Measurements from ENCODE around the gene DDIT4. TPM values are rescaled to one million over a fixed set of nuclear protein-coding genes. Genes with fewer than 3 reads are reported as not detected.
A peak's percentile ranks its signal among the peaks of the same experiment; 100 is the strongest.

DDIT4 gene
- total RNA-seq, 4 donors from 2014 or later: 274 to 929 (median 421) TPM

DNA sequence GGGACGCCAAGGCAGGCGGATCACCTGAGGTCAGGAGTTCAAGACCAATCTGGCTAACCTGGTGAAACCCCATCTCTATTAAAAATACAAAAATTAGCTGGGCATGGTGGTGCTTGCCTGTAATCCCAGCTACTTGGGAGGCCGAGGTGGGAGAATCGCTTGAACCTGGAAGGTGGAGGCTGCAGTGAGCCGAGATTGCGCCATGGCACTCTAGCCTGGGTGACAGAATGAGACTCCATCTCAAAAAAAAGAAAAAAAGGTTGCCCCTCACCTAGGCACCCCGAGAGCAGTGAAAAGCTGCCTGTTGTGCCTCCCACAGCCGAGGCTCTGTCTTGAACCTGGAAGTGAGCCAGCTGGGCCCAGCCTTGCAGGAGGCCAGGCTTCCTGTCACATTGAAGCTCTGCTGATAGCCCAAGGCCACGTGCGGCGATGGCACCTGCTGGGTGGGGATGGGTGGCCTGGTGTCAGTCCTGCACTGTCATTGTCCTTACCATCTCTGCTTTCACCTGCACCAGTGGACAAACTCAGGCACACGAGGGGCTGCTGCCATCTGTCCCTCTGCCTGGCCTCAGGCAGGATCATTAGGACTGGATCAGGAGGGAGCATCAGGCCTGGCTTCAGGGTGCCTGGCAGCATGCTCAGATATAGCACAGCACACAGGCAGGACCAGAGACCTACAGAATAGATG is 43.2 kb downstream of the DDIT4 start:
- TF ChIP-seq, protein P1, sequence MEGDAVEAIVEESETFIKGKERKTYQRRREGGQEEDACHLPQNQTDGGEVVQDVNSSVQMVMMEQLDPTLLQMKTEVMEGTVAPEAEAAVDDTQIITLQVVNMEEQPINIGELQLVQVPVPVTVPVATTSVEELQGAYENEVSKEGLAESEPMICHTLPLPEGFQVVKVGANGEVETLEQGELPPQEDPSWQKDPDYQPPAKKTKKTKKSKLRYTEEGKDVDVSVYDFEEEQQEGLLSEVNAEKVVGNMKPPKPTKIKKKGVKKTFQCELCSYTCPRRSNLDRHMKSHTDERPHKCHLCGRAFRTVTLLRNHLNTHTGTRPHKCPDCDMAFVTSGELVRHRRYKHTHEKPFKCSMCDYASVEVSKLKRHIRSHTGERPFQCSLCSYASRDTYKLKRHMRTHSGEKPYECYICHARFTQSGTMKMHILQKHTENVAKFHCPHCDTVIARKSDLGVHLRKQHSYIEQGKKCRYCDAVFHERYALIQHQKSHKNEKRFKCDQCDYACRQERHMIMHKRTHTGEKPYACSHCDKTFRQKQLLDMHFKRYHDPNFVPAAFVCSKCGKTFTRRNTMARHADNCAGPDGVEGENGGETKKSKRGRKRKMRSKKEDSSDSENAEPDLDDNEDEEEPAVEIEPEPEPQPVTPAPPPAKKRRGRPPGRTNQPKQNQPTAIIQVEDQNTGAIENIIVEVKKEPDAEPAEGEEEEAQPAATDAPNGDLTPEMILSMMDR (IDR thresholded peaks at IDR 0.05): no peak
- DNase-seq (ENCODE audit: low spot score in 2 of 2): no peak
- 74 to 80% methylated on average over 12 of the region's 12 CpGs for WGBS, 2 donors
- no peak overlapping the region for H3K4me3 ChIP-seq (ENCODE audit: low read depth, poor library complexity, severe bottlenecking)
- intact Hi-C loops (cut with DNase I; ENCODE audit: low total_unique reads): no loop called here

DNA sequence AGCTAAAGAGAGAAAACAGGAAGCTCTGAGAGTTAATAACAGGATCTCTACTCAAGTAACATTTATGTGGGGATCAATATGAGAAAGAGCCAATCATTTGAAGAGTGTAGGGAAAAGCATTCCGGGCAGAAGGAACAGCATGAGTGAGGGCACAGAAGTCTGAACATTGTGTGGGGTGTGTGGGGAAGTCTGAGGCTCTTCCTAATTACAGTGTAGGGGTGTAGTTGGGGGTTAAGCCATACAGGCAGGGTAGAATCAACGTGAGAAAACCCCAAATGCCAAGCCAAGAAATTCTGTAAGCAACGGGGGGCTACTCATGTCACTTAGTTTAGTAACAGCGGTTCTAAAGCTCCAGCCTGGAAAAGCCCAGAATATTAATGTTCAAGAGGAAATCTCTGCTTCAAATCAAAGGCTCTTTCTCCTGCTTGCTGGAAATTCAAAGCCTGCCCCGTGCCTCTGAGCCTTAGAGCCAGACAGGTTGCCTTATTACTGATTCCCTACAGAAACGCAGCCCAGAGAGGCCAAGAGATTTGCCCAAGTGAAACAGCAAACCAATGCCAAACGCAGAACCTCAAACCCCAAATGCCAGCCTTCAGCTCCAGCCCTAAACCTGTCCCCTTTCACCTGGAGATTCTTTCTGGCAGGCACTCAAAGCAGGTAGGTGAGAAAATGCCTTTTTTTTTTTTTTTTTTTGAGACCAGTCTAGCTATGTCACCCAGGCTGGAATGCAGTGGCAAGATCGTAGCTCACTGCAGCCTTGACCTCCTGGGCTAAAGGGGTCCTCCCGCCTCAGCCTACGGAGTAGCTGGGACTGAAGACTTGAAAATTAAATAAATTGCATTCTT is 44.9 kb downstream of the DDIT4 start:
- no peak for TF ChIP-seq POLR2A (IDR thresholded peaks at IDR 0.05)
- TF ChIP-seq, protein P1 (IDR thresholded peaks at IDR 0.05): no peak
- DNase-seq (ENCODE audit: low spot score in 2 of 2): no peak
- WGBS, 2 donors: 58 to 60% methylated on average over 10 of the region's 10 CpGs
- H3K4me3 ChIP-seq (ENCODE audit: low read depth, poor library complexity, severe bottlenecking): no peak overlapping the region
- intact Hi-C loops (cut with DNase I; ENCODE audit: low total_unique reads): no loop called here

DNA sequence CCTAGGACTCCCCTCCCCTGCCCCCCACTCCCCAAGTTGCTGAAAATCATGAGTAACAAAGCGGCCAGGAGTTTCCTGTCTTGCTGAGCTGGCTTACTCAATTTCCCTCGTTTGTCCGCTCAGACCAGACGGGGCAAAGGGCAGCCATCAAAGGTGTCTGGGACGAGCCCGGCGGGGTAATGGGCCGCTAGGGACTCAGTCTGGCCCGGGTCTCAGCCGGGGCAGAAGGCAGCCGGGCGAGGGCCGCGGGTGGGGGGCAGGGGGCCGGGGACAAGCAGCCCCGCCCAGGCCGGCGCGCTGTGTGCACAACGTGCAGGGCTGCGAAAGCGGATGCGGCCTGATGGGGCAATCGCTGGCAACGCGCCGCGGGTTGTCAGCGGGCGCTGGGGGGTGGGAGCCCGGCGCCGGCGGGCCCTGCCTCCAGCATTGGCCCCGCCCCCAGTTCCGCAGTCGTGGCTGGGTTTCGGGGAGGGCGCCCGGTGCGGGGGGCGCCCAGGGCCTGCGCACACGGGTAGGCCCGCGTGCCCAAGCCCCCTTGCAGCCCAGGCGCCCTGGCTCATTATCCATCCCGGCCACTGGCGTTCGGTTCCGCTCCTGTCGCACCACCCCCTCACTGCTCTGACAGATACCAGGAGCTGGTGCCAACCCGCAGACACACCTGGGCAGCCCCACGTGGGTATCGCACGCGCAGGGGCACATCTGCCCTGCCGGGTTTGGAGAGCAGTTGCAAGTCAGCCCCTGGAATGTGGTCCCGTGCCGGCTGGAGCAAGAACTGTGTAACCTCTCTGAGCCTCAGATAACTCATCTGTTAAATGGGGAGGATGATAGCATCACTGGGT is 45.9 kb downstream of the DDIT4 start:
- intact Hi-C loops (cut with DNase I; ENCODE audit: low total_unique reads): no loop called here
- peak overlapping the region; percentile 13 for H3K4me3 ChIP-seq (ENCODE audit: low read depth, poor library complexity, severe bottlenecking)
- DNase-seq (ENCODE audit: low spot score in 2 of 2): peak; percentile 88 to 98
- WGBS, 2 donors: 1% methylated on average over 20 to 42 of the region's 60 CpGs
- TF ChIP-seq, protein P1 (IDR thresholded peaks at IDR 0.05): no peak
- no peak for TF ChIP-seq POLR2A (IDR thresholded peaks at IDR 0.05)

DNA sequence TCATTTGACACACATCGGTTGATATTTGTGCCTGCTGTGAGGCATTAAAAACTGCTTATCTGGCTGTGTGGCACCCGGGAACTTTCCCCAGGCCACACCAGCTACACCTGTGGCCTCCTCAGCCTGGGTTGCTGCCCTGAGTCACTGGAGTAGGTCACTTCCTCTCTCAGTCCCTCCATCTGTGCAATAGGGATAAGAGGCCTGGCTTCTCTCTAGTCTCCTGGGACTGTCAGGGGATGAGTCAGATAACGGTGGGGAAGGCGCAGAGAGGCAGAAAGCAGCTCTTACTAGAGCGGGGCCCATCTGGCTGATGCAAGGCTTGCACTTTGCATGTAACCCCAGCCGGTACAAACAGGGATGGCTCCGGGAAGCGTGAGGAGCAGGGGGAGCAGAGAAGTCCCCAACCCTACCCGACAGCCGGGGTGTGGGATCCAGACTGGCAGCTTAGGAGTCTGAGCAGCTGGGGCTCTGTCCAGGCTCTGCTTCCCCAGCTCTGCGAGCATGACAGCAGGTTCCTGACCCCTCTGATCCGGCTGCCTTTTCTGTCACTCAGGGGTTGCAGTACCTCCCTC is 47.0 kb downstream of the DDIT4 start:
- intact Hi-C loops (cut with DNase I; ENCODE audit: low total_unique reads): no loop called here
- no peak overlapping the region for H3K4me3 ChIP-seq (ENCODE audit: low read depth, poor library complexity, severe bottlenecking)
- 24 to 31% methylated on average over 12 of the region's 12 CpGs for WGBS, 2 donors
- TF ChIP-seq POLR2A (IDR thresholded peaks at IDR 0.05): no peak
- TF ChIP-seq, protein P1 (IDR thresholded peaks at IDR 0.05): no peak
- DNase-seq (ENCODE audit: low spot score in 2 of 2): peak; percentile 84 to 95

DNA sequence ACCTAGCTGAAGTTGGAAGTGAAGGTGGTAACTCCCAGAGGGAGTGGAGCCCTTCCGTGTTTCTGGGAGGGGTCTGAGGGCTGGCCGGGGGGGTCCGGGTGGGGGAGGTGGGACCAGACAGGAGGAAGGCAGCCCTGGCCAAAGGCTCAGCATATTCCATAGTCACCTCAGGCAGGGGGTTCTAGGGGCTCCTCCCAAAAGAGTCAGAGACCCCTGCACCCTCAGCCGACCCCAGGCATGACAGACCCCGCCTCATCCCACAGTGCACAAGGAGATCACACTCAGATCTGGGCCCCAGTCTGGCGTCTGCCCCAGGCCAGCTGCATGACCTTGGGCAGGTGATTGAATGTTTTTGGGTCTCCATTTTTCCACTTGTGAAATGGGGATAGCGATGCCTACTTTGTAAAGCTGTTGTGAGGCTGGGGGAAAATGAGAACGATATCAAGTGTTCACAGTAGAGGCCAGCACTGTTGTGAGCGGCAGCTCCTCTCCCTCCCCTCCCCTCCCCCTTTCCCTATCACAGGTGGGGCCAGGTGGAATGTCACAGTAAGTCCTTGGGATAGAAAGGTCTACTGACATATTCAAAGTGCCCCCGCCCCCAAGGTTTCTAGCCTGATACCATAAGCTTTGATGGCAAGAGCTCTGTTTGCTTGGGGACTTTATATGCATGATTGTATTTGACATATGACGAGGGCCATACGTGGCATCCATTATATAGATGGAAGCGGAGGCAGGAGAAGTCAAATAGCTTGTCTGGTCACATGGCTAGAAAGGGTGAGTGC is 47.7 kb downstream of the DDIT4 start:
- no peak overlapping the region for H3K4me3 ChIP-seq (ENCODE audit: low read depth, poor library complexity, severe bottlenecking)
- intact Hi-C loops (cut with DNase I; ENCODE audit: low total_unique reads): no loop called here
- TF ChIP-seq, protein P1 (IDR thresholded peaks at IDR 0.05): no peak
- no peak for TF ChIP-seq POLR2A (IDR thresholded peaks at IDR 0.05)
- 68% methylated on average over 13 of the region's 13 CpGs for WGBS, 2 donors
- DNase-seq (ENCODE audit: low spot score in 2 of 2): no peak

All from lower leg skin (tissue), 4 donors.